ENCODE data around the gene PRTN3.
"Not testable (repeated sequence)": the region's sequence is repeated elsewhere in the genome, so short reads cannot be mapped to it uniquely, and the experiment has no call there.

Gene PRTN3

DNA sequence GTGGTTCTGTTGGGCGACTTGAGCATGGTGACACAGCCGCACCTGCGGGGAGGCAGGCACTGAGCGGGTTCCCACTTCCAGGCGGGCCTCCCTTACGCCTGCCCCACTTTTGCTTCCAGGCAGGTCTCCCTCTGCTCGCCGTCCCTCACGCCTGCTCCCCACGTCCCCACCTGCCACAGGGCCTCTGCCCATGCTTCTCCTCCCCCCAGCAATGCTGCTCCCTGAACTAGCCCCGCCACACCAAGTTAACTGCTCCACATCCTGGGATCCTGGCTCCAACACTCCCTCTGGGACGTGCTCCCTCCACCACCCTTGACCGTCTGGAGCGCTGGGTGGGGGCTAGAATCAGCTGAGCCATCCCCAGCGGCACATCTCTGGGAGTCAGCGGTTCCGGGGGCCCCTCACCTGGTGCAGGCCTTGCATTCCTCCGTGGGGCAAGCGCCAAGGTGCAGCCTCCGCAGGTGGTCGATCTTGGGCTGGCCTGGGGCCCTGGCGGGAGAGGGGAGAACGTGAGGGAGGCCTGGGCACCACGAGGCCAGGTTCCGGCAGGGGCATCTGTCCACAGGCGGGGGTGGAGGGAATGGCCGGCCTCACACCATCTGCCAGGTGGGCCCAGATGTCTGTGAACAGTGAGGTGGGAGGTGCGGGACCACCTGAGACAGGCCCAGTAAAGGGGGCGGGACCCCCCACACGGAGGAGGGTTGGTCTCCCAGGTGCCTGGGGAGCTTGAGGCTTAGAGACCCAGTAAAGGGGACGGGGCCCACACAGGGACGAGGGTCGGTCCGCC, 27.9 kb downstream of the PRTN3 start:
- no peak for DNase-seq

DNA sequence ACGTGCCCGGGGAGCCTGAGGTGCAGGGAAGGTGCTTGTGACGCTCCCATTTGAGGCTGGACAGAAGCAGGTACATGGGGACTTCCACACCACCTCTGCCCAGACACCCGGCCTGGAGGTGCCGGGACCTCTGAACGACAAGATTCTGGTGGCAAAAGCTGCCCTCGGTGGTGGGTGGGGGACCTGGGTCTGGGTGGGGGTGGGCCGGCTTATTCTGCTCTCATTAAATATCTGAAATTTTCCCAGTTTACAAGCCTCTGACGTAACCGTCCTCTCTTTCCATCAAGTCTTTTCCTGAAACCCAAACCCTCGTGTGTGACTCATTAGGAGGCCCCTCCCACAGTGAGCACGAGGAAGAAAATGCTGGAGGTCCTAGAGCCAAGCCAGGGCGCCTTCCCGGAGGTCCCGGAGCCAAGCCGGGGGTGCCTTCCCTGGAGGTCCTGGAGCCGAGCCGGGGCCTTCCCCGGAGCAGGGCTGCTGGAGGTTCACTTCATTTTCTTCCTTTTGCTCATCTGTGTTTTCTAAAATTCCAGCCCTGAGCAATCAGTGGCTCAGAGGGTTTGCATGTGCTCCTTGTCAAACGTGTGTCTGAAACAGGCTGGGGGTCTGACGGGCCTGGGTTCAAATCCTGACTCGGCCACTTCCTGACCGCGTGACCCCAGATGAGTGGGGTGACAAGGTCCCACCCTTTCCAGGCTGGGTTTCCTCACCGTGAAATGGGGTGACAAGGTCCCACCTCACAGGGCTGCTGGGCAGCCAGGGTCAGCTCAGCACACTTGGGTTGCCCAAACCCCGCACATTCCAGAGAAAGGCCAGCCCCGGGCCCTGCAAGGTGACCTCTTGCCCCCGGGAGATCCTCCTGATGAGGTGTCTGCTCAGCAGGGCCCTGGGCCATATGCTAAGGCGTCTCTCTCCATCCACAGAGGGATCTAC, 28.7 kb downstream of the PRTN3 start:
- no peak for DNase-seq

DNA sequence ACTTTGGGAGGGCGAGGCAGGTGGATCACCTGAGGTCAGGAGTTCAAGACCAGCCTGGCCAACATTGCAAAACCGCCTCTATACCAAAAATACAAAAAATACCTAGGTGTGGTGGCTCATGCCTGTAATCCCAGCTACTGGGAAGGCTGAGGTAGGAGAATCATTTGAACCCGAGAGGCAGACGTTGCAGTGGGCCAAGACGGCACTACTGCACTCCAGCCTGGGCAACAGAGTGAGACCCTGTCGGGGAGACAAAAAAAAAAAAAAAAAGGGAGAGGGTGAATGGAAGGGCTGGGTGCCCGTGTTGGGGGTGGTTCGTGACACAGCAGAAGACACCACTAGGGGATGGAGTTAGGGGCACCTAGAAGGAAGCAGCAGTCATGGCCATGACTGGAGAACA, 29.5 kb downstream of the PRTN3 start:
- DNase-seq = no peak

DNA sequence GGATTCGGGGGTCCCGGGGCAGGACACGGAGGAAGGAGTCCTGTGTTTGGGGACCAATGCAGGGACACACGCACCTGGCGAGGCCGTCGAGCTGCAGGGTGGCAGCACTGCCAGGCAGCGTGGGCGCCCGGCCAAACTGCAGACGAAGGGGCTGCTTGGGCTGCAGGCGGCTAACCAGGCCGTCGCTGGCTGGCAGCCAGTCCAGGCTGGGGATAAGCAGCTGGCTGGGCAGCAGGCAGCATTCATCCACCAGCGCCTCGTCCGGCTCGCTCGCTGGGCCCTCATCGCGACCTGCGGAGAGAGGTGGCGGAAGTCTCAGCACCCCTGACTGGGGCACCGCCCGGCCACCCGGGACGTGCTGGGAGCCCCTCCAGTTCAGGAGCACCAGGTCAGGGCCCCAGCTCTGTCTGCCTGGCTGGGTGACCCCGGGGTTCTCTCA, 30.2 kb downstream of the PRTN3 start:
- no peak for DNase-seq

GRCh38 chr19:871446-872265, 30.9 kb downstream of the PRTN3 start:
- no peak for DNase-seq

DNA sequence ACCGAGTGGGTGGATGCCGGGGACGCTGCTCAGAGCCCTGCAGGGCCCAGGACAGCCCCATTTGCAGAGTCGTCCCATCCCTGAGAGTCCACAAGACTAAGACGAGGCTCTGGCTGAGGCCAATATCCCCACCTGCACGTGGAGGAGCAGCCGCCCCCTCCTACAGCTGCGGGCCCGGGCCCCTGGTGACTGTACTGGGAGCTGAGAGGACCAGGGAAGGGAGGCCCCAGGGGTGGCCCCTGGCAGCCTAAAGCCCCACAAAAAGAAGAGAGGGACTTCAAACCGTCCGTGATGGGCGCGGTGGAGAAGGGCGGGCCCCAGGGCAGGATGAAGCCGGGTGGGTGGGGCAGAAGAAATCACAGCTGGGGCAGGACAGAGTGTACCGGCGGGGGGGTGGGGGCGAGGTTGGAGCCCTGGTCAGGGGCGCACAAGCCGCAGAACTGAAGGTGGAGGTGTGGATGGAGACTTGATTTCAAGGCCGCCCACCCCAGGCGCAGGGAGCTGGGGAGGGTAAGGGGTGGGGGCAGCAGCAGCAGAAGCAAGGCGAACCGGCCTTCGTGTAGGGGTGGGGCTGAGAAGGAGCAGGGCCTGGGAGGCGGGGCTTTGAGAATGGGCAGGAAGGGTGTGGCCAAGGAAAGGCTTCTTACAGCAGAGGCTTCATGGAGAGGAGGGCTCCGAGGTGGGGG, 31.6 kb downstream of the PRTN3 start:
- no peak for DNase-seq

DNA sequence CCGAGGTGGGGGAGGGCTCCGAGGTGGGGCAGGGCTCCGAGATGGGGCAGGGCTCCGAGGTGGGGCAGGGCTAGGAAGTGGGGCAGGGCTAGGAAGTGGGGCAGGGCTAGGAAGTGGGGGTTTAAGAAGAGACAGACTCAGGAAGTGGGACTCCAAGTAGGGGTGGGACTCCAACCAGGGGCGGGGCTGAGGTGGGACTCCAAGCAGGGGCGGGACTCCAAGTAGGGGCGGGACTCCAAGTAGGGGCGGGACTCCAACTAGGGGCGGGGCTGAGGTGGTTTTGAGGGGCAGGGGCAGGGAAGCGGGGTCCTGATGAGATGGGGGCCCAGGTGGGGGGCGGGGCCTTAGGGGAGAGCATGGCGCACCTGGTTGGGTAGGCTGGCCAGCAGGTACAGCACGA, 32.3 kb downstream of the PRTN3 start:
- no peak for DNase-seq

DNA sequence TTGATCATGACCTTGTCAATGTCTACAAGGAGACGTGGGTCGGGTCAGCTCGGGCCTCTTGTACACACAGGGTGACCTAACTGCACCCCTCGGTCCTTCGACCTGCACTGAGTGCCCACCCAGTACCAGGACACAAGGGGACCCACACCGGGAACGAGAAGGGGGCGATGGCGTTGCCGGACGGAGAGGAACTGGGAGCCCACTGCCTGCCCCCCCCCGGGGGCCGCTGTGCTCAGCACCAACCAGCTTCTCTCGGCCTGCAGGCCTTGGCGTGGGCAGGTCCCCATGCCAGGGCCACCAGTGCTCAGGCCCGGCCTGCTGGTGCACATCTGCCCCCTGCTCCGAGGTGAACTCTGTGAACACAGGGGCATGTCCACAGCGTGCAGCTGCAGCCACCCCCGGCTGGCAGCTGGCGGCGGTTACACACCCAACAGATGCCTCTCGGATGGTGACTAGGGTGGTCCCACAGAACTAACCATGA, 32.8 kb downstream of the PRTN3 start:
- DNase-seq = no peak

- DNase-seq = no peak
Observed at GRCh38 chr19:875265-875879, 34.6 kb downstream of the PRTN3 start.

DNA sequence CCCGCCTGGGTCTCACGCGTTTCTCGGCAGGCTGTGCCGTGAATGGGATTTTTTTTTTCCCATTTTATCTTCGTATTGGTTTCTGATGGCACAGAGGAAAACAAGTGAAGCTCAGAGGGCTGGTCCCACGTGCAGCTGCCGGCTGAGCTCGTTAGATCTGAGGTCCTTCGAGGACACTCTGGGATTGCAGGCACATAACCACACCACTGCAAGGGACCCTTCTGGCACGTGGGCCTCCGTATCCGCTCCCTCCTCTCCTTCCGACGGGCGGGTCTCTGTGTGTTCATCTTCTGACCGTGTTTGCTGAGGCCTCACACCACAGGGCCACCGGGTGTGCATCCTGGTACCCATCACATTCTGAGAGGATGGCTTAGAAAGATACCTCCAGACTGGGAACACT, 35.3 kb downstream of the PRTN3 start:
- no peak for DNase-seq

GRCh38 chr19:876780-877314, 36.0 kb downstream of the PRTN3 start:
- DNase-seq = no peak

- not testable (repeated sequence) for DNase-seq
Observed at GRCh38 chr19:877992-878660, 37.3 kb downstream of the PRTN3 start.

GRCh38 chr19:878751-879561, 38.2 kb downstream of the PRTN3 start:
- DNase-seq = not testable (repeated sequence)

DNA sequence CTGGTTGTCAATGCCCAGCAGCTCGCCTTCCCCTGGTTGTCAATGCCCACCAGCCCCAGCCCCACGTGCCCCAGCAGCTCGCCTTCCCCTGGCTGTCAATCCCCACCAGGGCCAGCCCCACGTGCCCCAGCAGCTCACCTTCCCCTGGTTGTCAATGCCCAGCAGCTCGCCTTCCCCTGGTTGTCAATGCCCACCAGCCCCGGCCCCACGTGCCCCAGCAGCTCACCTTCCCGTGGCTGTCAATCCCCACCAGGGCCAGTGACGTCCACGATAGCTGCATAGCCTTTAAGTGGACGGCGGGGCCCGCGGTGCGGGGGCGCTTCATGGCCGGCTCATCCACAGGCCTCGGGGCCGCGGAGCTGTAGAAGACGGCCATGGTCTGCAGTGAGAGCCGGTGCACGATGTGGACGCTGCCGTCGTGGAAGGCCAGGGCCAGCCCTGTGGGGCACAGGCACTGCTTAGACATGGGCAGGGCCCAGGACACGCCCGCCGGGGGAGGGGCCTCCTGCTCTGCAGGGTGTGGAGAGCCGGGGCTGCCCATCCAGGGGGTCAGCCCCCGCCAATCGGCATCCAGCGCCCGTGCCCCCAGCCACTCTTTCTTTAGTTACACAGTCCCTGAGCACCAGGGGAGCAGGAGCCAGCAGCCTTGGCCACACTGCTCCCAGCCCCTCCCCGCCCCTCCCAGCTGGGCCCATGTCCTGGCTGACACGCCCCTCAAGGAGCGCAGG, 39.1 kb downstream of the PRTN3 start:
- no peak for DNase-seq

- DNase-seq = no peak
Observed at GRCh38 chr19:881385-882071, 40.7 kb downstream of the PRTN3 start.

- DNase-seq = no peak
Observed at GRCh38 chr19:882871-883497, 42.2 kb downstream of the PRTN3 start.

- DNase-seq = no peak
Observed at GRCh38 chr19:883661-884211, 42.9 kb downstream of the PRTN3 start.

Measured in NCI-H2081 treated with DMSO at 0.1 percent for 48 hours (cell line).